HG03280 (cell line): ENCODE data around the gene NUDT16.

Experiments
- ATAC-seq: cut with Tn5 transposase; IDR thresholded peaks from one replicate; pipeline ENCODE4 v1.9.1; 2021; ENCODE audit warnings: mild to moderate bottlenecking, moderate library complexity; ENCODE audit not compliant: unreplicated experiment

The NUDT16 gene

GRCh38 chr3:131380821-131381444 is 641 bp upstream of the NUDT16 start:
- ATAC-seq, result peak; percentile 1

GRCh38 chr3:131386429-131387165 is 5.0 kb downstream of the NUDT16 start:
- no peak for ATAC-seq

GRCh38 chr3:131387796-131388489 is 6.4 kb downstream of the NUDT16 start:
- no peak for ATAC-seq

GRCh38 chr3:131388490-131388799 is 6.9 kb downstream of the NUDT16 start:
- ATAC-seq, result no peak

GRCh38 chr3:131390331-131390730 is 8.8 kb downstream of the NUDT16 start:
- ATAC-seq, result no peak

GRCh38 chr3:131393051-131393450 is 11.5 kb downstream of the NUDT16 start:
- no peak for ATAC-seq

GRCh38 chr3:131393868-131394267 is 12.3 kb downstream of the NUDT16 start:
- ATAC-seq, result no peak

- ATAC-seq, result no peak
These were observed 12.8 kb downstream of the NUDT16 start for GRCh38 chr3:131394400-131394799.

- no peak for ATAC-seq
These were observed 14.6 kb downstream of the NUDT16 start for GRCh38 chr3:131396170-131396569.

GRCh38 chr3:131397889-131398288 is 16.3 kb downstream of the NUDT16 start:
- no peak for ATAC-seq

- no peak for ATAC-seq
These were observed 20.4 kb downstream of the NUDT16 start for GRCh38 chr3:131401978-131402377.

GRCh38 chr3:131402391-131403039 is 20.9 kb downstream of the NUDT16 start:
- ATAC-seq, result no peak

GRCh38 chr3:131403216-131403895 is 21.8 kb downstream of the NUDT16 start:
- ATAC-seq, result no peak

- ATAC-seq, result no peak
These were observed 23.8 kb downstream of the NUDT16 start for GRCh38 chr3:131405411-131405810.

GRCh38 chr3:131406274-131406673 is 24.7 kb downstream of the NUDT16 start:
- ATAC-seq, result no peak

GRCh38 chr3:131417751-131418150 is 36.2 kb downstream of the NUDT16 start:
- ATAC-seq, result no peak

- ATAC-seq, result no peak
These were observed 39.7 kb downstream of the NUDT16 start for GRCh38 chr3:131421301-131421700.

GRCh38 chr3:131421957-131422498 is 40.5 kb downstream of the NUDT16 start:
- ATAC-seq, result no peak

GRCh38 chr3:131427226-131427625 is 45.7 kb downstream of the NUDT16 start:
- ATAC-seq, result no peak

GRCh38 chr3:131431754-131432153 is 50.2 kb downstream of the NUDT16 start:
- ATAC-seq, result no peak

- ATAC-seq, result no peak
These were observed 50.9 kb downstream of the NUDT16 start for GRCh38 chr3:131432441-131432840.
